Measurements from ENCODE around the gene CD34.

DNA sequence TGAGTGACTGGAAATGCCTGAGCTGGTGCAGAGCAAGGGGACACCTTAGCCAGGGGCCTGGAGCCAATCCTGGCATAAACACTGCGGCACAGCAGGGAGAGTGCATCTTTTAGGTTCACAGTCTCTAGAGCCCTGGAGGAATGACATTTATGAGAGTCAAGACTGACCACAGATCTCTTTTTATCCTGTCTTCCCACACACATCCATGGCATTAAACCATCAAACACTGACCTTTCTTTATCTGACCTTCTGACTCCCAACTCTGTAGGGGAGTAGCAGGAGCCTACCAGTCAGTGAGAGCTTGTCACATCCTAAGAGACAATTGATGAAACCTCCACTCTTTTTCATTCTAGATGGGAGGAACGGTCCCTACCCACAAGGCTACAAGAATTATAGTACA is 7.9 kb downstream of the CD34 start:
- TF ChIP-seq, protein P1, sequence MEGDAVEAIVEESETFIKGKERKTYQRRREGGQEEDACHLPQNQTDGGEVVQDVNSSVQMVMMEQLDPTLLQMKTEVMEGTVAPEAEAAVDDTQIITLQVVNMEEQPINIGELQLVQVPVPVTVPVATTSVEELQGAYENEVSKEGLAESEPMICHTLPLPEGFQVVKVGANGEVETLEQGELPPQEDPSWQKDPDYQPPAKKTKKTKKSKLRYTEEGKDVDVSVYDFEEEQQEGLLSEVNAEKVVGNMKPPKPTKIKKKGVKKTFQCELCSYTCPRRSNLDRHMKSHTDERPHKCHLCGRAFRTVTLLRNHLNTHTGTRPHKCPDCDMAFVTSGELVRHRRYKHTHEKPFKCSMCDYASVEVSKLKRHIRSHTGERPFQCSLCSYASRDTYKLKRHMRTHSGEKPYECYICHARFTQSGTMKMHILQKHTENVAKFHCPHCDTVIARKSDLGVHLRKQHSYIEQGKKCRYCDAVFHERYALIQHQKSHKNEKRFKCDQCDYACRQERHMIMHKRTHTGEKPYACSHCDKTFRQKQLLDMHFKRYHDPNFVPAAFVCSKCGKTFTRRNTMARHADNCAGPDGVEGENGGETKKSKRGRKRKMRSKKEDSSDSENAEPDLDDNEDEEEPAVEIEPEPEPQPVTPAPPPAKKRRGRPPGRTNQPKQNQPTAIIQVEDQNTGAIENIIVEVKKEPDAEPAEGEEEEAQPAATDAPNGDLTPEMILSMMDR (IDR thresholded peaks at IDR 0.05; ENCODE audit: low read depth, low read length), result no peak
- no peak for TF ChIP-seq EZH2phosphoT487 (IDR thresholded peaks at IDR 0.05; ENCODE audit: low read depth)
